HT-29 (cell line): ENCODE results near the gene MLH3. TPM values are rescaled to one million over a fixed set of nuclear protein-coding genes. Genes with fewer than 3 reads are reported as not detected.
A peak's percentile ranks its signal among the peaks of the same experiment; 100 is the strongest.
"Not testable (repeated sequence)": the region's sequence is repeated elsewhere in the genome, so short reads cannot be mapped to it uniquely, and the experiment has no call there.

ENCODE experiments used
- DNase-seq: peaks from one replicate; pipeline ENCODE4 v3.0.0-alpha.2; 2015; ENCODE audit warnings: low spot score
- total RNA-seq: library from RNA; depleted of rRNA; stranded (reverse); fragments of >200 nt; shearing (Covaris generic); gene quantifications from 2 replicates; pipeline ENCODE4 v1.2.3, GENCODE V29; 2014

MLH3 gene
- total RNA-seq, 1 experiment from 2014 or later, result 3.5 TPM

- no peak for DNase-seq
Observed at GRCh38 chr14:75030147-75030546, 21.1 kb downstream of the MLH3 start.

DNA sequence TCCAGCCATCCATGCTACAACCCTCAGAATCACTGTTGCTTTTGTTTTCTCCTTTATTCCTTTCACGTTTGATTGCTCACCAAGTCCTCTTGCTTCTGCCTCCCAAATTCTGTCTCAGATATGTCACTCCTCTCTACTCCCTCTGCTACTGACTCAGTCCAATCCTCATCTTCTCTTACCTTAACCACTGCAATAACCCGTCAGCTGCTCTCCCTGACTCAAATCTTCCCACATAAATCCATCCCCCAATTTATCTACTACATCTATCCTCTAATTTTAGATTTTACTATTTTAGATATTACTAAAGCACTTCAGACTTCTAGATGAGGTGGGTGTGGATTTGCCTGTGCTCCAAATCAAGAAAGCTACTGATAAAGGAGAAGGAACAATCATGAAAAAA, 25.4 kb downstream of the MLH3 start:
- DNase-seq, result no peak

- DNase-seq, result peak; percentile 28
Observed at GRCh38 chr14:75025082-75025481, 26.2 kb downstream of the MLH3 start.

DNA sequence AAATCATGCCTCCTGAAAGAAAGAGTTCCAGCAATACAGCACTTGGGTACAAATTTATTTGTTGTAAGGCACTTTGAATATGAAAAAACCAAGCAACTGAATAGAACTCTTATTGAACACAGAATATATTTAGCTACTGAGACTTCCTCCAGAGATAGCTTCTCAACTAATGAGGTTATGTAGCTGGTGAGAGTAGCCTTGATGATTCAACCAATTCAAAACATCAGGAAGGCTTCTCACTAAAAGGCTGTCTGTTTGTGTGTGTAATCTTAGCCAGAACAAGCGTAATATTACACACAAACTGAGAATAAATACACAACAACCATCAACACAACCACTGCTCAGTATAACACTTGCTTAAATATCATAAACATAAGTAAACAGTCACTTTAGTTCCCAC, 28.2 kb downstream of the MLH3 start:
- DNase-seq, result no peak

DNA sequence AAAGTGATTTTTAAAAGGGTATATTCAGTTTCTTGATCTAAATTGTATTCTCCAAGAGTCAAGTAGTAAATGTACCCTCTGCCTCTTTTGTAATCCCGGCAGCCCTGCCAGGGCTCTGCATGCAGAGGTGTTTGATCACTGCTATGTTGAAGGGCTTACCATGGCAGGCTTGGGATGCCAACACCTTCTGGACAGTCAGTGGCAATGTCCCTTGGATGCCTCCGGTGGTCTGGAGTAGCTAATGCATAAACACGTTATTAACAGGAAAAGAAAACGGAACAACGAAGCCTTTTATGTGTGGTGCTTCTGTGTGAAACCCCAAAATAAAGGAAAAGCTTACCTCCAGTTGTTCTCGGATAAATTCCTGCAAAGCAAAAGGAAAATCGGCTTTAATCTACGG, 28.6 kb downstream of the MLH3 start:
- peak; percentile 25 for DNase-seq

DNA sequence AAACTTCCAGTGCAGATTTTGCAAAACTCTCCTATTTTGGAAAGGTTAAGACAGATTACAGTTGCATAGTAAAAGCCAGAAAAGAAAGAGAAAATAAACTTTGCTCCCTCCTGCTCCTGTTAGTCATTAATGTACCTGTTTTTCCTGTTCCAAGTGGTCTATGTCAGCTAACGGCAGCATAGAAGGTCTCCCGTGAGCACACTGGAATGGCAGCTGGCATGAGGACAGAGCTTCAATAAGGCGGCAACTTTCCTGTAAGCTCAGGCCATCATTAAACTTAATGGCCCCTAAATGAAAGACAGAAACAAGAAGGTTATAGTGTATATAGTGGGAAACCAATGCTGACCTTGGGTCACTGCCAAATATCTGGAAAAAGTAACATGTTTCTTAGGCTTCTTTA, 32.6 kb downstream of the MLH3 start:
- DNase-seq, result peak; percentile 79

- DNase-seq, result no peak
Observed at GRCh38 chr14:75016815-75017214, 34.5 kb downstream of the MLH3 start.

DNA sequence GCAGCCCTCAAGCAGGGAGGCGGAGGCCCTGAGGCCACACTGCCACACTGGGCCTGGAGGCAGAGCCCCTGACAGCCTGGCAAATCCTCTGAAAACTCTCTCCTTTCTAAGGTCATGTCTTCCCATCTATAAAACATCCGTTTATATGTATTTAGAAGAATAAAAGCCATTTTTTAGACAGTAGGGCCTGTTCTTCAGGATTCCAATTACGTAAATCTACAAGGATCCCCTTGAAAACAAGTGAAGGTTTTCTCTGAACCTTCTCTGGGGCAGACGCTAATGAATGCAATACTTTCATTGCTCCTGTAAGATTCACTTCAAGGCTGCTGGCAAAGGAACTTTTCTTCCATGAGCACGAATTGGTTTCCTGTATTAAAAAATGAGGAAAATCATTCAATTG, 35.8 kb downstream of the MLH3 start:
- no peak for DNase-seq

DNA sequence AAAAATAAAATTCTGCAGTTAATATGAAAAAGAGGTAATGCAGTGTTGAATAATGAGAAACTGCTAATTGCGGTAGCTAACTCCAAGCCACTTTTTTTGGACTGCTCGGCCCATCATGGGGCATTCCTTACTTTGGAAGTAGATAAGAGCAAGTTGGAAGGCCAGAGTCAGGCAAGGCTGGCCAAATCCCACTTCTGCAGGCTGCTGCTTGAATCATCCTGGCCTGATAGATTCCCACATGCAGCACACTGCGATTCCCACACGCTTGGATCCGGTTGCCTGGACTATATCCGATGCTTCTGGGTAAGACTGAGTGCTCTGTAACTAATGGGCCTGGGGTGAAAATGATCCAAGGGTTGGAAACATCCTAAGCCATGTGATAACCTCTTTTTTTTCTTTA, 38.0 kb downstream of the MLH3 start:
- DNase-seq, result no peak

GRCh38 chr14:75011356-75011994, 39.8 kb downstream of the MLH3 start:
- no peak for DNase-seq

GRCh38 chr14:75010472-75011093, 40.7 kb downstream of the MLH3 start:
- DNase-seq, result no peak

DNA sequence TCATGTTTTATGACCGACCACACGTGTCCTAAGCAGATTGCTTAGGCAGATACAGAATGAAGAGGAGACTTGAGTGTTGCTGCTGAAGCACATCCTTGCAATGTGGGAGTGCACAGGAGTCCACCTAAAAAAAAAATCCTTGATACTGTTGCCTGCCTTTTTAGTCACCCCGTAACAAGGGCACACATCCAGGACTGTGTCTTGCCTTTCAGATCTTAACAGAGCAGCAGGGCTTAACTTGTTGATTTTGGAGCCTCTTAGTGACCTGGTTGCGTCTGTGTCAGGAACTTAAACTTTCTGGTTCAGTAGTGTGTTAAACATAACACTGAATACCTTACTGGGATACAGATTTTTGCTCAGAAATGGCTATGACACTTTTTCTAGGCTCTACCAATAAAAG, 42.1 kb downstream of the MLH3 start:
- no peak for DNase-seq

- no peak for DNase-seq
Observed at GRCh38 chr14:75005357-75005756, 45.9 kb downstream of the MLH3 start.

DNA sequence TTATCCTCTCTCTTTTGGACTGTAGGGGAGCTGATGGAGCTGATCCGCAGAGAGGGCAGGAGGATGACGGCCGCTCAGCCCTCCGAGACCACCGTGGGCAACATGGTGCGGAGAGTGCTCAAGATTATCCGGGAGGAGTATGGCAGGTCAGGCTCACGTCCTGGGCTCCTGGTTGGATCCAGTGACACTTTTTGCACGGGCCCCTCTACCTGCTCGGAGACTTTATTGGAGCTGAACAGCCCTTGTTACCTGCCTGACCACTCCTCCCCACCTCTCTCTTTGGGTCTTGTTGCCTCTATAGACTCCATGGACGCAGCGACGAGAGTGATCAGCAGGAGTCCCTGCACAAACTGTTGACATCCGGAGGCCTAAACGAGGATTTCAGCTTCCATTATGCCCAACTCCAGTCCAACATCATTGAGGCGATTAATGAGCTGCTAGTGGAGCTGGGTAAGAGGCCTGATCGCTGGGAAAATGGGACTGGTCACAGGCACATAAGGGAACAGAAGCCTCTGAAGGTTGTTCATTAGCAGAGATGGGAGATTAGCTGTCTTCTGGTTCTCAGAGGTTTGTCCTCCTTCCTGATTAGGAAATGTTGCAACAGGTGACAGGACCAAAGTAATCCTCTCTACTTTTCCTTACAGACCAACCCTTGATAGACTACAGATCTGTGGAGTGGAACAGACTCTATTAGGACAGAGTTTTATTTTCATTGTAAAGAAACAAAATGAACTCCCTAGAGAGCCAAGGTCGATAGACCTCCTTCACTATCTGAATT, 47.8 kb downstream of the MLH3 start:
- DNase-seq, result no peak

- peak; percentile 95 for DNase-seq
Observed at GRCh38 chr14:75002392-75003249, 48.6 kb downstream of the MLH3 start, which contains the start of gene EIF2B2. Gene EIF2B2 (plus strand): TSS chr14:75002921. CDS start chr14:75002991, 70 bp downstream.

DNA sequence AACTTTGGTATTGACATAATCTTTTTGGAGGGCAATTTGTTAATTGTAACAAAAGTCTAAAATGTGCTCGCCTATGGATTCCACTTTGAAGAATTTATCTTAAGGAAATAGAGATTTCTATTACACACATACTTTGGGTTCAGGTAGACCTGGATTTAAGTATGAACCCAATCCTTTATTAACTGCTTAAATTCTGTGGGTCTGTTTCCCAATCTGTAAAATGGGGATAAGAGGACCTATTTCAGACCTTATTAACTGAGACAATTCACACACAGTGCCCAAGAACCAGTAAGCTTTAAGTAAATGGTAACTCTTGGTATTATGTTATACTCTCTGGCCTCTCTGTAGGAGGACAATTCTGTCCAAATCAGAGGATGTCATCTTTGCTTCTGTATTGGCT, 49.4 kb downstream of the MLH3 start:
- no peak for DNase-seq

GRCh38 chr14:75001261-75001660, 50.0 kb downstream of the MLH3 start:
- DNase-seq, result no peak

- not testable (repeated sequence) for DNase-seq
Observed at GRCh38 chr14:74995781-74996180, 55.5 kb downstream of the MLH3 start.

GRCh38 chr14:74994182-74994581, 57.1 kb downstream of the MLH3 start:
- not testable (repeated sequence) for DNase-seq

DNA sequence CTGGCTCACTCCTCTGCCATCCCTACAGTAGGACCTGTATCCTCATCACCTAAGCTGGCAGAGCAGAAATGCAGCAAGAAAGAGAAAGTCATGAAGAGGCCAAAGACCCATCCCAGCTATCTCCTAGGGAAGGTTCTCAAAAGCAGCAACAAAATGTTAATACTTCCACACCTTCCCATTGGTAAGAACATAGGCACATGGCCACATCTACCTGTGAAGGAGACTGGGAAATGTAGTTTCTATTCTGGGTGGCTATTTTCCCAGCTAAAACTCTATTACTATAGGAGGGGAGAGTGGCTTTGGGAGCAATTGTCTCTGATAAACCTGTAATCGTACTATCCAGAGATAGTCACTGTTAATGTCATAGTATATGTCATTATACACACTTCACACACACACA, 62.3 kb downstream of the MLH3 start:
- DNase-seq, result no peak

- peak; percentile 68 for DNase-seq
Observed at GRCh38 chr14:74988131-74988530, 63.1 kb downstream of the MLH3 start.

- DNase-seq, result no peak
Observed at GRCh38 chr14:74985806-74986205, 65.5 kb downstream of the MLH3 start.
